PC-3 (cell line): ENCODE measurements around the gene PCDHA13. TPM values are rescaled to one million over a fixed set of nuclear protein-coding genes. Genes with fewer than 3 reads are reported as not detected.

Experiments used
- ATAC-seq: fragments of 200-7000 bp; cut with Tn5 transposase; 2 replicates; pipeline ENCODE4 v1.9.1; 2020; ENCODE audit warnings: mild to moderate bottlenecking, moderate library complexity
- BruUV-seq: library from RNA; stranded (reverse); fragments of 400-500 nt; replicated peaks from 2 replicates; lab custom pipeline; 2021; lab: Mats Ljungman, UMichigan
- CTCF ChIA-PET: fragments of 300-600 bp; sonication (Branson Sonifier 250); formaldehyde crosslinking; loops from one replicate; lab custom pipeline; 2022; ENCODE audit warnings: antibody characterized with exemption; lab: Charles Lee
- POLR2A ChIA-PET: fragments of 300-600 bp; sonication (Branson Sonifier 250); formaldehyde crosslinking; loops from one replicate; lab custom pipeline; 2022; ENCODE audit warnings: antibody characterized with exemption; ENCODE audit not compliant: unreplicated experiment; lab: Charles Lee
- DNase-seq: peaks from one replicate; pipeline ENCODE4 v3.0.0-alpha.2; 2015
- H2AFZ ChIP-seq: fragments of 300-600 bp; sonication (generic); 2 replicates; pipeline ENCODE4 v1.6.0; 2016; ENCODE audit warnings: antibody characterized with exemption, low read length
- H3F3A ChIP-seq: fragments of 300-600 bp; sonication (generic); one replicate; pipeline ENCODE4 v1.6.0; 2017; ENCODE audit warnings: antibody characterized with exemption, low read length, control low read depth, mild to moderate bottlenecking; ENCODE audit not compliant: unreplicated experiment
- H3K27ac ChIP-seq: fragments of 300-600 bp; sonication (generic); 2 replicates; pipeline ENCODE4 v1.5.1; 2016; ENCODE audit warnings: mild to moderate bottlenecking, low read length
- H3K27me3 ChIP-seq: fragments of 300-600 bp; sonication (generic); 2 replicates; pipeline ENCODE4 v1.6.1; 2016; ENCODE audit warnings: low read length, mixed read lengths
- H3K36me3 ChIP-seq: fragments of 300-600 bp; sonication (generic); 2 replicates; pipeline ENCODE4 v1.6.1; 2016; ENCODE audit warnings: low read depth, mixed run types, low read length, mixed read lengths
- H3K4me1 ChIP-seq: fragments of 300-600 bp; sonication (generic); 2 replicates; pipeline ENCODE4 v1.5.1; 2016; ENCODE audit warnings: low read length; ENCODE audit not compliant: insufficient read depth
- H3K4me2 ChIP-seq: fragments of 300-600 bp; sonication (generic); 2 replicates; pipeline ENCODE4 v1.6.0; 2016; ENCODE audit warnings: low read length
- H3K4me3 ChIP-seq: fragments of 300-600 bp; sonication (generic); 2 replicates; pipeline ENCODE4 v1.5.1; 2016; ENCODE audit warnings: mild to moderate bottlenecking, low read length, mixed read lengths
- H3K79me2 ChIP-seq: fragments of 300-600 bp; sonication (generic); 2 replicates; pipeline ENCODE4 v1.6.1; 2017; ENCODE audit warnings: low read length, mixed read lengths
- H3K9ac ChIP-seq: fragments of 300-600 bp; sonication (generic); 2 replicates; pipeline ENCODE4 v1.6.0; 2016; ENCODE audit warnings: mild to moderate bottlenecking, low read length
- H3K9me2 ChIP-seq: fragments of 300-600 bp; sonication (generic); replicated peaks from 2 replicates; pipeline ENCODE4 v1.6.1; 2016; ENCODE audit warnings: mixed run types, low read length, mixed read lengths
- H3K9me3 ChIP-seq: fragments of 300-600 bp; sonication (generic); 2 replicates; pipeline ENCODE4 v1.6.1; 2016; ENCODE audit warnings: low read length, mixed read lengths
- H4K20me1 ChIP-seq: fragments of 300-600 bp; sonication (generic); 2 replicates; pipeline ENCODE4 v1.6.1; 2016; ENCODE audit warnings: low read length, mixed read lengths
- CTCF ChIP-seq: fragments of 300-600 bp; sonication (generic); conservative IDR thresholded peaks from 2 replicates; pipeline ENCODE4 v1.5.1; 2017; ENCODE audit warnings: antibody characterized with exemption, low read depth, mild to moderate bottlenecking, low read length
- EZH2 ChIP-seq: fragments of 300-600 bp; sonication (generic); IDR thresholded peaks from one replicate; pipeline ENCODE4 v1.6.1; 2017; ENCODE audit warnings: antibody characterized with exemption, mild to moderate bottlenecking, low read length; ENCODE audit not compliant: unreplicated experiment
- EZH2phosphoT487 ChIP-seq: fragments of 300-600 bp; sonication (generic); IDR thresholded peaks from 2 replicates; pipeline ENCODE4 v1.6.1; 2018; ENCODE audit warnings: mild to moderate bottlenecking, antibody characterized with exemption, low read length, borderline replicate concordance
- intact Hi-C: fragments of 100-400 bp; cut with micrococcal nuclease; formaldehyde crosslinking; loops from 2 replicates; pipeline ENCODE4 v1.9.0; 2023
- total RNA-seq: library from RNA; depleted of rRNA; stranded (reverse); fragments of >200 nt; gene quantifications from 2 replicates; pipeline ENCODE4 v1.2.3, GENCODE V29; 2014

Gene PCDHA13
- total RNA-seq, 1 experiment from 2014 or later: 3.2 TPM

DNA sequence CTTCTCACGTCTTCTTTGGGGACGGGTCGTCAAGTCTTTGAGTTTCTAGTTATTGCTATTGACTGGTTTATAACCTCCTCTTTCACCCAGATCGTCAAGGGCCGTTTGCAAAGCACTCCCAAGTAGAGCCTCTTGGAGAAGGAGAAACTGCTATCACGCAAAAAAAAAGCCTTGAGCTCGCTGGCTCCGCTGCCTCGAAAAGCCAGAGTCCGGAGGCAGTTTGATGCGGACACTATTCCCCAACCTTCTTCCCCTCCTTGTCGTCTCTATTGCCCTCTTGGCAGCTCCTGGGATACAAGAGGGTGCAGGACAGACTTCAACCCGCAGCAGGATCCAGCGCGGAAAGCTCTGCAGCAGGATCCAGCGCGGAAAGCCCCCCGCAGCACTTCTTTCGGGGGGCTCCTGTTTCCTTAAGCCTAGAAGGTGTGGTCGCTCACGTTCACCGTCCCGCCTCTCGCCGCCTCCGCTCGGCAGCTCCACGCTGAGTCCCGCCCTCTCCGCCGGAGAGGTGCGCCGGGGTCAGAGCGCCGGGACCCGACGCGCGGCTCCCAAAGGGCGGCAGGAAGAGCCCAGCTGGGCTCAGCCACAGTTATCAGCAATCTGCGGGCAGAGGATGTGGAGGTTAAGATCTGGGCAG, 44.0 kb downstream of the PCDHA13 start, which contains the start of gene PCDHAC1:
PCDHAC1 (plus strand) TSS at position 494 of the 637 bp plus-strand sequence. CDS start 594 bp downstream, outside the sequence.
- Histone ChIP-seq H3K9me3 (no peaks in the 10 kb centered on the region), H3K27ac (peak within 1 kb of the TSS; percentile 45), H3K4me3 (peak within 1 kb of the TSS; percentile 91), H3K4me2 (peak within 1 kb of the TSS; percentile 91), H2AFZ (peak within 1 kb of the TSS; percentile 90), H3K27me3 (no peaks in the 10 kb centered on the region), H3K9ac (peak within 1 kb of the TSS; percentile 63), H3K4me1 (peaks cover 8% of the 10 kb centered on the region), H3K79me2 (peaks cover 12% of the 10 kb centered on the region; the same call in 1 of the 2 replicates), H3K9me2 (no peaks in the 10 kb centered on the region), H4K20me1 (no peaks in the 10 kb centered on the region), H3K36me3 (no peaks in the 10 kb centered on the region), H3F3A (no peaks in the 10 kb centered on the region)
- ATAC-seq: peak; percentile 76
- POLR2A ChIA-PET: interaction anchor here (0.6 to 0.7 kb wide), 2 partner anchors 78 to 104 kb away, joined by 3 to 5 read pairs; partner anchors contain the start of gene PCDHA5
- TF ChIP-seq EZH2phosphoT487 (no peak), CTCF (no peak), EZH2 (no peak)
- CTCF ChIA-PET: interaction anchor here (0.7 to 2.7 kb wide), 4 partner anchors 43 to 206 kb away, joined by 3 to 66 read pairs (median 4); no protein-coding TSS in a partner anchor
- intact Hi-C loops: loop anchor here (1.0 to 5.0 kb wide), 5 partner anchors 41 to 114 kb away; partner anchors contain the start of genes PCDHA12, PCDHA13 and PCDHAC2
- BruUV-seq: no TSS peak
- peak; percentile 3 for DNase-seq

DNA sequence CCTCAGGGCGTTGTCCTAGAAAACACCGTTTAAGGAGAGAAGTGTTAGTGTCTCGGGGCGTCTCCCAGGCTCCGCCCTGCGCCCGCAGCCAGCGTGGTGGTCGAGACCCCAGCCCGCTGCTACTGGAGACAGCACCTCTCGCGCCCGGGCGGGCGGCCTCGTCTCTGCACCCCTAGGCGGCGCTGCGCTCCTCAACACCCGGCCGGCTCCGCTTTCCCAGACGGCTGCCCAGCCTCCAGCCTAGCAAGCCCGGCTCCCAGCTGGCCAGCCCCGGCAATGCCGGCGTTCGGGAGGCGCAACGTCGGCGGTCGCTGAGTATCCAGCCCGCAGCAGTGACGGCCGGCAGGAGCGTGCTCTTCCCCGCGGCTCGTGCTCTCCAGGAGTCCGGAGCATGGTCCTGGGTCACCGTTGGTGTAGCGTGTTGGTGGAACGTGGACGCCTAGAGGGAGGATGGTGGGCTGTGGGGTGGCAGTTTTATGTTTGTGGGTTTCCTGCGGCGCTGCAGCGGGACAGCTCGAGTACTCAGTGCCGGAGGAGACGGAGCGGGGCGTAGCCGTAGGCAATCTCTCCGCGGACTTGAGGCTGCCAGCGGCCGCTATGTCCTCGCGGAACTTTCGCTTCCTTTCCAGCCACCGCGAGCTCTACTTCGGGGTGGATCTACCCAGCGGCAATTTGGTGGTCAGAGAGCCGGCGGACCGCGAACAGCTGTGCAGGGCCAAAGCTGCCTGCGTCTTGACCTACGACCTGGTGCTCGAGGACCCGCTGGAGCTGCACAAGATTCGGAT, 44.7 kb downstream of the PCDHA13 start:
- H2AFZ ChIP-seq: peak overlapping the region; percentile 90
- DNase-seq (peak; percentile 82), ATAC-seq (peak; percentile 92)
- H3K4me2 ChIP-seq: peak overlapping the region; percentile 91
- H3K27ac ChIP-seq: peak overlapping the region; percentile 45
- no peaks in the 10 kb centered on the region for H3K9me2 ChIP-seq
- TF ChIP-seq CTCF (peak; percentile 76), EZH2phosphoT487 (no peak)
- peak overlapping the region; percentile 91 for H3K4me3 ChIP-seq
- TSS peak; percentile 30 for BruUV-seq
- peaks cover 8% of the 10 kb centered on the region for H3K4me1 ChIP-seq
- no peaks in the 10 kb centered on the region for H3K27me3 ChIP-seq
- H3K9me3 ChIP-seq: no peaks in the 10 kb centered on the region
- no peaks in the 10 kb centered on the region for H3F3A ChIP-seq
- intact Hi-C loops: loop anchor here (1.0 to 5.0 kb wide), 5 partner anchors 41 to 114 kb away; partner anchors contain the start of genes PCDHA12, PCDHA13 and PCDHAC2
- POLR2A ChIA-PET: interaction anchor here (0.7 kb wide), 2 partner anchors 51 to 77 kb away, joined by 3 to 5 read pairs; no protein-coding TSS in a partner anchor
- peak overlapping the region; percentile 63 for H3K9ac ChIP-seq
- peaks cover 12% of the 10 kb centered on the region; the same call in 1 of the 2 replicates for H3K79me2 ChIP-seq
- H3K36me3 ChIP-seq: no peaks in the 10 kb centered on the region
- CTCF ChIA-PET: interaction anchor here (0.7 to 2.7 kb wide), 5 partner anchors 44 to 207 kb away, joined by 3 to 66 read pairs (median 4); no protein-coding TSS in a partner anchor
- no peaks in the 10 kb centered on the region for H4K20me1 ChIP-seq
